GM18507 (cell line): ENCODE data around the gene TBC1D19.

Experiments
- DNase-seq: peaks from one replicate; pipeline ENCODE4 v3.0.0; 2011; ENCODE audit warnings: low read depth; ENCODE audit not compliant: insufficient read length; ENCODE audit errors: extremely low spot score
- FAIRE-seq: peaks from 2 replicates; lab custom pipeline; 2011; peaks lifted over from hg19 to GRCh38; lab: Jason Lieb, UNC

The TBC1D19 gene

GRCh38 chr4:26763063-26763462 is 179.2 kb downstream of the TBC1D19 start:
- no peak for FAIRE-seq
- DNase-seq, result no peak

- DNase-seq (no peak), FAIRE-seq (no peak)
Measured at GRCh38 chr4:26763648-26764047, 179.8 kb downstream of the TBC1D19 start.

- DNase-seq (no peak), FAIRE-seq (no peak)
Measured at GRCh38 chr4:26764231-26764630, 180.3 kb downstream of the TBC1D19 start.

DNA sequence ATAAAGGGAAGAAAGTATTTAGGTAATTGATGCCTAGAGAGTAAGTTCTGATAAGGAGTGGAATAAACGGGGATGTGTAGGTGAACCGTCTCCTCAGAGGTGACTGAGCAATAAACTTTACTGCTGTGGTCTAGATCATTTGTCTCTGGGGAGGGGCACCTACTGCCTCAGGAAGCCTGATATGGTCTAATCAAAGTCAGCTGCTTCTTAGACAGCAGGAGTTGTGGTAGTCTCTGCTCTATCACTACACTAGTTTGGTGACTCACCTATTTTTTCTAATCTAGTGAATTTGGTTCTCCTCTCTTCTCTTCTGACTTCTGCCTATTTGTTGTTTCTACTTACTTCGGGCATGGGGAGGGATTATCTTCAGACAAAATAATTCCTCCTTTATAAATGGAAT is 181.6 kb downstream of the TBC1D19 start:
- FAIRE-seq (no peak), DNase-seq (no peak)

GRCh38 chr4:26766141-26766540 is 182.3 kb downstream of the TBC1D19 start:
- no peak for DNase-seq
- peak; percentile 50 for FAIRE-seq

- FAIRE-seq, result no peak
- DNase-seq, result no peak
Measured at GRCh38 chr4:26772096-26772873, 188.4 kb downstream of the TBC1D19 start.

DNA sequence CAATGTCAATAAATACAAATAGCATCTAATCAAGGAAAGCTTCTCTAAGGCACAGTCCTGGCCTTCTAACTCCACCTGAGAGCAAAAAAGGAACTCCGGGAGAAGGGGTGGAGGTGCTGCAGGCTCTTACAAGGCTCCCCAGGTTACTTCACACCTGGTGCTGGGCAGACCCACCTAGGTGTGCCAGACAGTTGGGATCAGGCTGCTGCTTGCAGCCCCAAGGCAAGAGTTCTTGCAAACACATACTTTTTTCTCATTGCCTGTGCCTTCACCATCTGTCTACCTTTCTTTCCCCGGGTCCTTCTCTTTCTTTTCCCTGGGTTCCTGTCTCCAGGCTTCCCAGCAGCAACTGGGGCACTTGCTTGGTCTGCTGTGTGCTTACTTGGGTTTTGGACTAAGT is 195.3 kb downstream of the TBC1D19 start:
- DNase-seq (no peak), FAIRE-seq (no peak)

- DNase-seq (no peak), FAIRE-seq (no peak)
Measured at GRCh38 chr4:26779674-26780073, 195.8 kb downstream of the TBC1D19 start.

DNA sequence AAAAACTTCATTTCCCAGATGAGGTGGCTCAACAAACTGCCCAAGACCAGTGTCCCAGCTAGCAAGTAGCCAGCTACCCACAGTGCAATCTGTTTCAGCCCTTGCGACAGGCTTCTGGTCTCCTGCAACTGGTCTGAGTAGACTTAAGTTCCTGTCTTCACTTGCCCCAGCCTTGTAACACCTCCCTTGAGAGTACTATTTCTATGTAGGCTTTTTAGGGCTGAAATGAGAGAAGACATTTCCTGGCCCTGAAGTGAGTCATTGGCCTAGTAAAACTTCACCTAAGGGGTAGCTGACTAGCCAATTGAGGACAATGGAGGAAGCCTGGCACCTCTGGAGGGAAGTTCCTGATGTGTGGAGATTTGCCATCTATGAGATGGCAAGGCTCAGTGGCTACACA is 196.7 kb downstream of the TBC1D19 start:
- FAIRE-seq, result no peak
- DNase-seq, result no peak

DNA sequence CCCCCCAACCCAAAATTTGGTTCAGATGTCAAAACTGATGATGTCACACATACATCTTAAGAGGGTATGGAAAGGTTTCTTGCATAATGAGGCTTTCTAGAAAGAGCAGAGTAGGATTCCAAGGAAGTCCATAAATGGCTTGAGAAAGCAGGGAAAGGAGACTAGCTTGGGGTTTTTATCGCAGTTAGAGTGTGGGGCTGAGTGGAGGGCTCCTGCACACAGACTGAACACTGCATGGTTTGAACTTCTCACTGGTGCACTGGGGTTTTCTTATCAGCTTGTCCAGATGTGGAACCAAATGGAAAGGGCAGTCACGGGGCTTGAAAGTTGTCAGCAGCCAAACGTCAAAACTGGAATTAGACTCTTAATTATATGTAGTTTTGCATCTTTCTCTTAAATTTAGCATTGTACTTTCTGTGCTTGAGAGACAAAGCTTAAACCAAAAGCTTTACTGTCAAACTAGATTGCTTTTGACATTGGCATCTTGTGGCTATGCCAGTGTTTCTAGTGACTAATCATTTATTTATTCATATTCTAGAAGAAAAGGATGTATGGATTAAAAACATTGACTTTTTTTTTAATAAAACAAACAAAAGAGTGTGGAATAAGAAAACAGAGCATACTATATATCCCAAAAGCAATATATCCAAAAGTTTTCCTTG is 198.4 kb downstream of the TBC1D19 start:
- FAIRE-seq, result no peak
- DNase-seq, result no peak

- no peak for DNase-seq
- FAIRE-seq, result no peak
Measured at GRCh38 chr4:26782830-26783202, 198.9 kb downstream of the TBC1D19 start.

DNA sequence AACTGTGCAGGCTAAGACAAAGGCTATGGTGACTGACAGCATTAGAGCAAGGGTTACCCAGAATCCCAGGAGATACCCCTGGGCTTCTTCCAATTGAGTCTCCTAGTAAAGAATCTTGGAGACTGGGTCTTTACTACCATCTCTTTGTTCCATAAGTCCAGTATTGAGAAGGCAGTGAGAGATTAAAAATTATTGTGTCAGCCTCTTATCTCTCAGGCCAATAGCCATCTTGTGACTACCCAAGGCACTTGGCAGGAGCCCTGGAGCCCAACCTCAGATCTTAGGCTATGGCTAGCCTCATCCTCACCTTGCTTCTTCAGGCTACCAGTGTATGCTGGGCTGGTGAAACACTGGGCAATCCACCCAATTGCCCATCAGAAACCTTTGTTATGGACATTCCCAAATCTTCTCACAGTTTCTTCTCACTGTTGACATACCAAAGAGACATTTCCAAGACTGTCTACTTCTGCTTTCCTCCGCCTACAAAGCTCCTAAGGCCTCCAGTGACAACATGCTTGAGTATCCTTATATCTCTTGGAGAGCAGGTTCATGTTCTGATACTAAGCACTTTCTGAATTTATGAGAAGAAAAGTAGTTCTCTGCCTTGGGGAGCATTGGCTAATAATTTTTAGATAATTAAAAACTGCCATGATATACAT is 200.5 kb downstream of the TBC1D19 start:
- DNase-seq (no peak), FAIRE-seq (no peak)

- DNase-seq (no peak), FAIRE-seq (no peak)
Measured at GRCh38 chr4:26785312-26785711, 201.4 kb downstream of the TBC1D19 start.

- FAIRE-seq, result no peak
Measured at GRCh38 chr4:26785810-26786209, 201.9 kb downstream of the TBC1D19 start.

GRCh38 chr4:26786916-26787315 is 203.0 kb downstream of the TBC1D19 start:
- DNase-seq, result no peak
- no peak for FAIRE-seq

More at GRCh38 chr4:26785810-26786209, 201.9 kb downstream of the TBC1D19 start:
- DNase-seq, result no peak

- DNase-seq (no peak), FAIRE-seq (no peak)
Measured at GRCh38 chr4:26787461-26788340, 203.8 kb downstream of the TBC1D19 start.

GRCh38 chr4:26788341-26788733 is 204.5 kb downstream of the TBC1D19 start:
- FAIRE-seq (no peak), DNase-seq (no peak)

- DNase-seq (no peak), FAIRE-seq (no peak)
Measured at GRCh38 chr4:26789208-26789607, 205.3 kb downstream of the TBC1D19 start.

DNA sequence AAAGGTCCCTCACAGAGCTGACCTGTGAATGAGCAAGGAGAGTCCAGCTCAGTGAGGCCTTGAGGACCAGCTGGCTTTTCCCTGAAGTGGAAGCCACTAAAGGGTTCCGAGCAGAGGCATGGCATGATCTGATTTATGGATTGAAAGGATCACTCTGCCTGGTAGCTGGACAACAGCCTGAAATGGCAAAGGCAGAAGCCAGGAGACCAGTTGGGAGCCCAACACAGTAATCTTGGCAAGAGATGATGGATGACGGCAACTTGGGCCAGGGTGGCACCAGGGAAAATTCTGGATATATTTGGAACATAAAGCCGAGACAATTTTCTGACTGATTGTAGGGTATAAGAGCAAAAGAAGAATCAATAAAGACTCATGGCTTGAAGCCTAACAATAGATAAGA is 207.5 kb downstream of the TBC1D19 start:
- no peak for DNase-seq
- FAIRE-seq, result no peak

- no peak for DNase-seq
- no peak for FAIRE-seq
Measured at GRCh38 chr4:26792639-26793038, 208.8 kb downstream of the TBC1D19 start.
